ENCODE data around the gene ARPP21. TPM values are rescaled to one million over a fixed set of nuclear protein-coding genes. Genes with fewer than 3 reads are reported as not detected.
A peak's percentile ranks its signal among the peaks of the same experiment; 100 is the strongest.

The ARPP21 gene
- total and polyA plus RNA-seq, 7 donors: 86.4 to 336 (median 101) TPM

GRCh38 chr3:35658686-35659085 is 19.4 kb downstream of the ARPP21 start:
- Histone ChIP-seq H3K27me3 (ENCODE audit: insufficient read depth in 3 of 3, low read length in 2 of 3) (no peaks in the 10 kb centered on the region), H3K4me1 (peaks cover 77% of the 10 kb centered on the region), H3K4me3 (peak overlapping the region; percentile 3), H3K9me3 (no peaks in the 10 kb centered on the region), H3K27ac (peak overlapping the region; percentile 89), H3K36me3 (ENCODE audit: insufficient read depth in 1 of 2, low read depth in 1 of 2) (no peaks in the 10 kb centered on the region)
- intact Hi-C loops (cut with DNase I): no loop called here
- DNase-seq: no peak
- no peak for ATAC-seq
- TF ChIP-seq CTCF (IDR thresholded peaks at IDR 0.05): no peak
- 86 to 94% (median 91%) methylated on average over 1 of the region's 1 CpG for WGBS, 3 donors

GRCh38 chr3:35659768-35660167 is 20.4 kb downstream of the ARPP21 start:
- no peak for TF ChIP-seq CTCF (IDR thresholded peaks at IDR 0.05)
- H3K27ac ChIP-seq: peak overlapping the region; percentile 89
- intact Hi-C loops (cut with DNase I): no loop called here
- peaks cover 69% of the 10 kb centered on the region for H3K4me1 ChIP-seq
- ATAC-seq (peak; percentile 37 to 50 (median 42)), DNase-seq (peak; percentile 52 to 59)
- peak overlapping the region; percentile 42 for H3K4me3 ChIP-seq
- no peaks in the 10 kb centered on the region for H3K9me3 ChIP-seq
- no peaks in the 10 kb centered on the region for H3K36me3 ChIP-seq (ENCODE audit: insufficient read depth in 1 of 2, low read depth in 1 of 2)
- no peaks in the 10 kb centered on the region for H3K27me3 ChIP-seq (ENCODE audit: insufficient read depth in 3 of 3, low read length in 2 of 3)

GRCh38 chr3:35663471-35663870 is 24.1 kb downstream of the ARPP21 start:
- intact Hi-C loops (cut with DNase I): no loop called here
- Histone ChIP-seq H3K4me3 (peak overlapping the region; percentile 51), H3K27me3 (ENCODE audit: insufficient read depth in 3 of 3, low read length in 2 of 3) (no peaks in the 10 kb centered on the region), H3K4me1 (peaks cover 70% of the 10 kb centered on the region), H3K27ac (peak overlapping the region; percentile 89), H3K9me3 (no peaks in the 10 kb centered on the region), H3K36me3 (ENCODE audit: insufficient read depth in 1 of 2, low read depth in 1 of 2) (peaks cover 0 to 4% of the 10 kb centered on the region in 2 donors)
- ATAC-seq (peak; percentile 82 to 87 (median 83)), DNase-seq (peak; percentile 70 to 86)
- WGBS, 3 donors: 23 to 36% (median 28%) methylated on average over 10 of the region's 10 CpGs
- TF ChIP-seq CTCF (IDR thresholded peaks at IDR 0.05): no peak

GRCh38 chr3:35664460-35664919 is 25.2 kb downstream of the ARPP21 start:
- no peak for TF ChIP-seq CTCF (IDR thresholded peaks at IDR 0.05)
- DNase-seq: peak; percentile 84 to 91
- WGBS, 3 donors: 0% methylated on average over 14 of the region's 14 CpGs
- Histone ChIP-seq H3K27ac (peak overlapping the region; percentile 89), H3K36me3 (ENCODE audit: insufficient read depth in 1 of 2, low read depth in 1 of 2) (peaks cover 0 to 15% of the 10 kb centered on the region in 2 donors), H3K4me1 (peaks cover 70% of the 10 kb centered on the region), H3K4me3 (peak overlapping the region; percentile 51), H3K9me3 (no peaks in the 10 kb centered on the region), H3K27me3 (ENCODE audit: insufficient read depth in 3 of 3, low read length in 2 of 3) (no peaks in the 10 kb centered on the region)
- ATAC-seq: peak; percentile 75 to 85 (median 82)
- intact Hi-C loops (cut with DNase I): loop anchor here in 1 of 2 donors (1.0 kb wide), 1 partner anchor 25 kb away; the partner anchor contains the start of gene ARPP21

All from psoas muscle (tissue), 8 donors.